Activated T-cell treated with anti-CD3 and anti-CD28 coated beads, Interleukin-2, amount 50 U/mL, for 4 hours (primary cell): Measurements from ENCODE around the gene DUS4L. TPM values are rescaled to one million over a fixed set of nuclear protein-coding genes. Genes with fewer than 3 reads are reported as not detected.

ENCODE experiments used
- ATAC-seq, 2 donors: fragments of 200-7000 bp; cut with Tn5 transposase; one replicate each; pipeline ENCODE4 v1.10.0; 2021
- DNase-seq: peaks from one replicate; pipeline ENCODE4 v3.0.0-alpha.2; 2020
- H3K27me3 Mint-ChIP-seq: one replicate; pipeline ENCODE4 v1.8.0; 2021; ENCODE audit warnings: low read depth, mixed read lengths
- H3K36me3 Mint-ChIP-seq: one replicate; pipeline ENCODE4 v1.8.0; 2022; ENCODE audit warnings: mixed read lengths; ENCODE audit not compliant: insufficient read depth
- H3K4me1 Mint-ChIP-seq: one replicate; pipeline ENCODE4 v1.8.0; 2021; ENCODE audit warnings: low read depth, mixed read lengths
- H3K4me3 Mint-ChIP-seq: one replicate; pipeline ENCODE4 v1.8.0; 2021; ENCODE audit warnings: mild to moderate bottlenecking, moderate library complexity, mixed read lengths
- H3K9me3 Mint-ChIP-seq: one replicate; pipeline ENCODE4 v1.8.0; 2021; ENCODE audit warnings: mixed read lengths
- total RNA-seq, 3 donors: library from RNA; stranded (reverse); gene quantifications; one replicate each; pipeline ENCODE4 v1.2.1, GENCODE V29; 2021

The DUS4L gene
- total RNA-seq, 3 donors from 2014 or later = 9.5 to 11.6 (median 9.5) TPM

- Mint-ChIP-seq H3K36me3 (peaks cover 16% of the 10 kb centered on the region), H3K4me3 (no peak overlapping the region), H3K4me1 (no peaks in the 10 kb centered on the region), H3K9me3 (no peaks in the 10 kb centered on the region), H3K27me3 (no peaks in the 10 kb centered on the region)
- DNase-seq (no peak), ATAC-seq (no peak)
Measured at GRCh38 chr7:107614425-107614824, 50.7 kb downstream of the DUS4L start.

GRCh38 chr7:107615910-107616680 lies 52.3 kb downstream of the DUS4L start:
- Mint-ChIP-seq H3K9me3 (no peaks in the 10 kb centered on the region), H3K27me3 (no peaks in the 10 kb centered on the region), H3K4me1 (no peaks in the 10 kb centered on the region), H3K4me3 (no peak overlapping the region), H3K36me3 (peaks cover 13% of the 10 kb centered on the region)
- DNase-seq (no peak), ATAC-seq (no peak)

- ATAC-seq (no peak), DNase-seq (no peak)
- no peak overlapping the region for H3K4me3 Mint-ChIP-seq
- peaks cover 2% of the 10 kb centered on the region for H3K36me3 Mint-ChIP-seq
- peaks cover 6% of the 10 kb centered on the region for H3K9me3 Mint-ChIP-seq
- H3K4me1 Mint-ChIP-seq = no peaks in the 10 kb centered on the region
- no peaks in the 10 kb centered on the region for H3K27me3 Mint-ChIP-seq
Measured at GRCh38 chr7:107622429-107622828, 58.7 kb downstream of the DUS4L start.

- no peak overlapping the region for H3K4me3 Mint-ChIP-seq
- H3K4me1 Mint-ChIP-seq = no peaks in the 10 kb centered on the region
- ATAC-seq (no peak), DNase-seq (no peak)
- H3K36me3 Mint-ChIP-seq = peaks cover 2% of the 10 kb centered on the region
- H3K27me3 Mint-ChIP-seq = no peaks in the 10 kb centered on the region
- H3K9me3 Mint-ChIP-seq = peaks cover 6% of the 10 kb centered on the region
Measured at GRCh38 chr7:107622894-107623293, 59.1 kb downstream of the DUS4L start.

- Mint-ChIP-seq H3K27me3 (peaks cover 2% of the 10 kb centered on the region), H3K4me1 (no peaks in the 10 kb centered on the region), H3K36me3 (peaks cover 2% of the 10 kb centered on the region), H3K4me3 (no peak overlapping the region), H3K9me3 (peaks cover 6% of the 10 kb centered on the region)
- DNase-seq (no peak), ATAC-seq (no peak)
Measured at GRCh38 chr7:107627002-107627401, 63.2 kb downstream of the DUS4L start.

Other genes with a start within 250 kb of the DUS4L start
- not detected for gene GPR22, start 93.9 kb upstream of the DUS4L start, total RNA-seq
- 10 to 100 TPM; 30.3 to 40.9 (median 40.0) TPM for gene COG5, start 51 bp upstream of the DUS4L start, total RNA-seq
- gene BCAP29, start 16.3 kb downstream of the DUS4L start, total RNA-seq = 10 to 100 TPM; 26.5 to 29.2 (median 27.8) TPM
- gene SLC26A4, start 96.9 kb downstream of the DUS4L start, total RNA-seq = 1 to 10 TPM in 1 of 3 donors, under 1 TPM in 2; 0.68 to 2.0 (median 0.71) TPM
- 10 to 100 TPM; 37.2 to 45.9 (median 42.7) TPM for gene CBLL1, start 180.2 kb downstream of the DUS4L start, total RNA-seq
- gene SLC26A3, start 239.3 kb downstream of the DUS4L start, total RNA-seq = under 1 TPM; 0.19 to 0.48 (median 0.37) TPM